Thyroid gland (tissue), 4 donors: ENCODE measurements around the gene FAM171A1. TPM values are rescaled to one million over a fixed set of nuclear protein-coding genes. Genes with fewer than 3 reads are reported as not detected.

ENCODE experiments used
- DNase-seq, 2 donors: peaks; one replicate each; pipeline ENCODE4 v3.0.0-alpha.2; 2019
- H3K27ac ChIP-seq, 3 donors: fragments of 200-600 bp; sonication (generic); 1 replicate in 2 of 3; 2 replicates in 1 of 3; pipeline ENCODE4 v1.5.1; 2016 to 2019; ENCODE audit warnings: mild to moderate bottlenecking in 1 of 3, moderate library complexity in 1 of 3
- H3K27me3 ChIP-seq: fragments of 200-600 bp; sonication (generic); one replicate; pipeline ENCODE4 v1.5.1; 2019
- H3K36me3 ChIP-seq, 2 donors: fragments of 200-600 bp; sonication (generic); one replicate each; pipeline ENCODE4 v1.5.1; 2016 to 2019
- H3K4me1 ChIP-seq, 2 donors: fragments of 200-600 bp; sonication (generic); one replicate each; pipeline ENCODE4 v1.5.1; 2017 to 2019
- H3K4me3 ChIP-seq, 3 donors: fragments of 200-600 bp; sonication (generic); replicated peaks in 1 of 3; 1 replicate in 2 of 3; 2 replicates in 1 of 3; pipeline ENCODE4 v1.5.1; 2016; ENCODE audit warnings: mild to moderate bottlenecking in 1 of 3
- H3K9me3 ChIP-seq: fragments of 200-600 bp; sonication (generic); one replicate; pipeline ENCODE4 v1.5.1; 2017
- CTCF ChIP-seq, 6 experiments: fragments of 200-600 bp in 3 of 6; fragments of 450-650 bp in 3 of 6; sonication (generic) in 3 of 6; IDR thresholded peaks; one replicate each; pipeline ENCODE4 v1.5.1; 2016 to 2019; ENCODE audit warnings: antibody characterized with exemption in 6 of 6, mild to moderate bottlenecking in 2 of 6, inconsistent platforms in 1 of 6, moderate library complexity in 1 of 6
- POLR2A ChIP-seq, 2 donors: fragments of 450-650 bp; IDR thresholded peaks; one replicate each; pipeline ENCODE4 v1.6.1; 2017; ENCODE audit warnings: antibody characterized with exemption in 2 of 2, mild to moderate bottlenecking in 2 of 2, moderate library complexity in 1 of 2
- WGBS, 2 donors: methylation state at CpG; one replicate each; pipeline ENCODE4 v1.1.5; 2017; 5-methylcytosine and 5-hydroxymethylcytosine counted together
- intact Hi-C: fragments of 100-400 bp; cut with DNase I; formaldehyde crosslinking; loops from one replicate; pipeline ENCODE4 v1.15.1; 2023
- total RNA-seq, 4 donors: library from RNA; depleted of rRNA; stranded (reverse); fragments of >200 nt; gene quantifications; one replicate each; pipeline ENCODE4 v1.2.3, GENCODE V29; 2016

The FAM171A1 gene
- total RNA-seq, 4 donors from 2014 or later: 10.2 to 14.9 (median 13.3) TPM

GRCh38 chr10:15360566-15360965 lies 10.5 kb downstream of the FAM171A1 start:
- 93 to 95% methylated on average over 4 of the region's 4 CpGs for WGBS, 2 donors
- TF ChIP-seq CTCF (IDR thresholded peaks at IDR 0.05) (no peak), POLR2A (IDR thresholded peaks at IDR 0.05) (no peak)
- Histone ChIP-seq H3K27me3 (no peaks in the 10 kb centered on the region), H3K36me3 (no peaks in the 10 kb centered on the region), H3K4me1 (no peaks in the 10 kb centered on the region), H3K4me3 (no peak overlapping the region), H3K27ac (no peak overlapping the region), H3K9me3 (no peaks in the 10 kb centered on the region)
- intact Hi-C loops: no loop called here
- DNase-seq: no peak

GRCh38 chr10:15353471-15354017 lies 17.5 kb downstream of the FAM171A1 start:
- no peak for DNase-seq
- TF ChIP-seq POLR2A (IDR thresholded peaks at IDR 0.05) (no peak), CTCF (IDR thresholded peaks at IDR 0.05) (no peak)
- 87 to 92% methylated on average over 8 of the region's 8 CpGs for WGBS, 2 donors
- no peak overlapping the region for H3K4me3 ChIP-seq
- no peaks in the 10 kb centered on the region for H3K9me3 ChIP-seq
- H3K27ac ChIP-seq: no peak overlapping the region
- no peaks in the 10 kb centered on the region for H3K27me3 ChIP-seq
- H3K4me1 ChIP-seq: no peaks in the 10 kb centered on the region
- H3K36me3 ChIP-seq: no peaks in the 10 kb centered on the region
- intact Hi-C loops: no loop called here

GRCh38 chr10:15352836-15353235 lies 18.3 kb downstream of the FAM171A1 start:
- H3K4me1 ChIP-seq: no peaks in the 10 kb centered on the region
- H3K27me3 ChIP-seq: no peaks in the 10 kb centered on the region
- H3K4me3 ChIP-seq: no peak overlapping the region
- H3K9me3 ChIP-seq: no peaks in the 10 kb centered on the region
- no peak for DNase-seq
- WGBS, 2 donors: 85 to 90% methylated on average over 7 of the region's 7 CpGs
- H3K27ac ChIP-seq: no peak overlapping the region
- H3K36me3 ChIP-seq: no peaks in the 10 kb centered on the region
- TF ChIP-seq CTCF (IDR thresholded peaks at IDR 0.05) (no peak), POLR2A (IDR thresholded peaks at IDR 0.05) (no peak)
- intact Hi-C loops: no loop called here

GRCh38 chr10:15352201-15352600 lies 18.9 kb downstream of the FAM171A1 start:
- 77 to 79% methylated on average over 3 of the region's 3 CpGs for WGBS, 2 donors
- Histone ChIP-seq H3K36me3 (no peaks in the 10 kb centered on the region), H3K4me1 (peaks cover 0 to 1% of the 10 kb centered on the region in 2 donors), H3K4me3 (no peak overlapping the region), H3K27ac (no peak overlapping the region), H3K27me3 (no peaks in the 10 kb centered on the region), H3K9me3 (no peaks in the 10 kb centered on the region)
- no peak for TF ChIP-seq POLR2A (IDR thresholded peaks at IDR 0.05)
- TF ChIP-seq CTCF (IDR thresholded peaks at IDR 0.05): no peak
- DNase-seq: no peak
- intact Hi-C loops: no loop called here

- H3K4me1 ChIP-seq: peaks cover 0 to 5% of the 10 kb centered on the region in 2 donors
- no peaks in the 10 kb centered on the region for H3K9me3 ChIP-seq
- no peaks in the 10 kb centered on the region for H3K36me3 ChIP-seq
- H3K4me3 ChIP-seq: no peak overlapping the region
- no peaks in the 10 kb centered on the region for H3K27me3 ChIP-seq
- no peak for DNase-seq
- TF ChIP-seq POLR2A (IDR thresholded peaks at IDR 0.05) (no peak), CTCF (IDR thresholded peaks at IDR 0.05) (no peak)
- 79 to 81% methylated on average over 12 of the region's 12 CpGs for WGBS, 2 donors
- intact Hi-C loops: no loop called here
- H3K27ac ChIP-seq: no peak overlapping the region
Measured at GRCh38 chr10:15351099-15351820, 19.8 kb downstream of the FAM171A1 start.
